Duodenal mucosa (tissue), 2 donors: Measurements from ENCODE around the gene PLIN3.
"Not testable (repeated sequence)": the region's sequence is repeated elsewhere in the genome, so short reads cannot be mapped to it uniquely, and the experiment has no call there.

ENCODE experiments used
- H3K27ac ChIP-seq: one replicate; pipeline ENCODE4 v1.7.0; 2013; ENCODE audit warnings: low read depth, low read length
- H3K27me3 ChIP-seq, 2 donors: one replicate each; pipeline ENCODE4 v1.7.0; 2013; ENCODE audit warnings: low read length in 2 of 2, control low read depth in 1 of 2; ENCODE audit not compliant: insufficient read depth in 2 of 2, control insufficient read depth in 1 of 2
- H3K36me3 ChIP-seq, 2 donors: one replicate each; pipeline ENCODE4 v1.7.0; 2013; ENCODE audit warnings: low read length in 2 of 2, control low read depth in 1 of 2; ENCODE audit not compliant: insufficient read depth in 2 of 2, control insufficient read depth in 1 of 2
- H3K4me1 ChIP-seq, 2 donors: one replicate each; pipeline ENCODE4 v1.7.0; 2013; ENCODE audit warnings: low read length in 2 of 2, control low read depth in 1 of 2; ENCODE audit not compliant: insufficient read depth in 2 of 2, control insufficient read depth in 1 of 2
- H3K4me3 ChIP-seq, 2 donors: one replicate each; pipeline ENCODE4 v1.7.0; 2013; ENCODE audit warnings: low read length in 2 of 2, low read depth in 1 of 2
- H3K9ac ChIP-seq, 2 donors: one replicate each; pipeline ENCODE4 v1.7.0; 2013; ENCODE audit warnings: low read length in 2 of 2, low read depth in 1 of 2
- H3K9me3 ChIP-seq, 2 donors: one replicate each; pipeline ENCODE4 v1.7.0; 2013; ENCODE audit warnings: low read length in 2 of 2, control low read depth in 1 of 2; ENCODE audit not compliant: control insufficient read depth in 1 of 2

Gene PLIN3

GRCh38 chr19:4800591-4801081 lies 66.8 kb downstream of the PLIN3 start:
- no peak overlapping the region for H3K27ac ChIP-seq
- H3K27me3 ChIP-seq = no peaks in the 10 kb centered on the region
- no peaks in the 10 kb centered on the region for H3K9me3 ChIP-seq
- no peak overlapping the region for H3K4me3 ChIP-seq
- peaks cover 0 to 2% of the 10 kb centered on the region in 2 donors for H3K4me1 ChIP-seq
- H3K9ac ChIP-seq = no peak overlapping the region
- H3K36me3 ChIP-seq = peaks cover 8 to 9% of the 10 kb centered on the region in 2 donors

- Histone ChIP-seq H3K9ac (no peak overlapping the region), H3K27me3 (no peaks in the 10 kb centered on the region), H3K4me3 (no peak overlapping the region), H3K27ac (no peak overlapping the region), H3K9me3 (no peaks in the 10 kb centered on the region), H3K36me3 (peaks cover 12 to 35% of the 10 kb centered on the region in 2 donors), H3K4me1 (peaks cover 16 to 31% of the 10 kb centered on the region in 2 donors)
Observed at GRCh38 chr19:4795400-4795799, 72.1 kb downstream of the PLIN3 start.

- H3K9me3 ChIP-seq = no peaks in the 10 kb centered on the region
- H3K4me3 ChIP-seq = no peak overlapping the region
- peaks cover 12 to 35% of the 10 kb centered on the region in 2 donors for H3K36me3 ChIP-seq
- H3K9ac ChIP-seq = no peak overlapping the region
- peaks cover 16 to 31% of the 10 kb centered on the region in 2 donors for H3K4me1 ChIP-seq
- H3K27ac ChIP-seq = no peak overlapping the region
- no peaks in the 10 kb centered on the region for H3K27me3 ChIP-seq
Observed at GRCh38 chr19:4794971-4795370, 72.5 kb downstream of the PLIN3 start.

- Histone ChIP-seq H3K4me3 (peak overlapping the region in 1 of 2 donors; percentile 83), H3K4me1 (peaks cover 16 to 31% of the 10 kb centered on the region in 2 donors), H3K36me3 (peaks cover 12 to 35% of the 10 kb centered on the region in 2 donors)
- not testable (repeated sequence) for H3K9me3 ChIP-seq, H3K9ac ChIP-seq, H3K27ac ChIP-seq, H3K27me3 ChIP-seq
Observed at GRCh38 chr19:4793278-4793677, 74.2 kb downstream of the PLIN3 start.

GRCh38 chr19:4792866-4793195 lies 74.6 kb downstream of the PLIN3 start:
- H3K4me3 ChIP-seq = peak overlapping the region; percentile 64 to 83
- peaks cover 12 to 35% of the 10 kb centered on the region in 2 donors for H3K36me3 ChIP-seq
- H3K9me3 ChIP-seq, H3K27me3 ChIP-seq, H3K27ac ChIP-seq, H3K9ac ChIP-seq: not testable (repeated sequence)
- peaks cover 16 to 31% of the 10 kb centered on the region in 2 donors for H3K4me1 ChIP-seq

- H3K27me3 ChIP-seq, H3K9me3 ChIP-seq: not testable (repeated sequence)
- Histone ChIP-seq H3K9ac (peak overlapping the region; percentile 77 to 80), H3K4me3 (peak overlapping the region; percentile 64 to 83), H3K27ac (peak overlapping the region; percentile 75), H3K36me3 (peaks cover 12 to 35% of the 10 kb centered on the region in 2 donors), H3K4me1 (peaks cover 16 to 31% of the 10 kb centered on the region in 2 donors)
Observed at GRCh38 chr19:4792019-4792865, 75.2 kb downstream of the PLIN3 start.

- H3K9me3 ChIP-seq = no peaks in the 10 kb centered on the region
- no peaks in the 10 kb centered on the region for H3K27me3 ChIP-seq
- peaks cover 6 to 29% of the 10 kb centered on the region in 2 donors for H3K36me3 ChIP-seq
- peak within 1 kb of the TSS; percentile 77 to 80 for H3K9ac ChIP-seq
- H3K4me3 ChIP-seq = peak within 1 kb of the TSS; percentile 64 to 83
- peaks cover 16 to 31% of the 10 kb centered on the region in 2 donors for H3K4me1 ChIP-seq
- H3K27ac ChIP-seq = peak within 1 kb of the TSS; percentile 75
Observed at GRCh38 chr19:4791183-4792018, 76.1 kb downstream of the PLIN3 start, which contains the start of gene FEM1A. FEM1A (plus strand) TSS chr19:4791734; CDS start chr19:4791855, 121 bp downstream.
